GM21447 (cell line): ENCODE data around the gene MAEA.
"Not testable (repeated sequence)": the region's sequence is repeated elsewhere in the genome, so short reads cannot be mapped to it uniquely, and the experiment has no call there.

Experiments used
- ATAC-seq: cut with Tn5 transposase; IDR thresholded peaks from one replicate; pipeline ENCODE4 v1.9.1; 2021; ENCODE audit not compliant: unreplicated experiment

Gene MAEA

DNA sequence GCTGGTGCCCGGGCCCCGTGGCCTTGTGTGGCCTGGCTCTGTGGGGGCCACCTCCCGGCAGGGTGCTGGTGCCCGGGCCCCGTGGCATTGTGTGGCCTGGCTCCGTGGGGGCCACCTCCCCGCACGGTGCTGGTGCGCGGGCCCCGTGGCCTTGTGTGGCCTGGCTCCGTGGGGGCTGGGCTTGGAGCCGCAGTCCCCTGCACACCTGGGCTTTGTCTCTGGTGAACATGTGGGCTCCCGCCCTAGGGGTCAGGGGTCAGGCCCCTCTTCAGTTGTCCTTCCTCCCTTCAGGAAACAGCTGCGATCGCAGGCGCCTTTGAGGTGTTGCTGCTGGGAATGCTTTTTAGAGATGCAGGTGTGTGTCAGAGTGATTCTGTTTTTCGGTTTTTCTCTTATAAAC is 74.5 kb downstream of the MAEA start:
- no peak for ATAC-seq

DNA sequence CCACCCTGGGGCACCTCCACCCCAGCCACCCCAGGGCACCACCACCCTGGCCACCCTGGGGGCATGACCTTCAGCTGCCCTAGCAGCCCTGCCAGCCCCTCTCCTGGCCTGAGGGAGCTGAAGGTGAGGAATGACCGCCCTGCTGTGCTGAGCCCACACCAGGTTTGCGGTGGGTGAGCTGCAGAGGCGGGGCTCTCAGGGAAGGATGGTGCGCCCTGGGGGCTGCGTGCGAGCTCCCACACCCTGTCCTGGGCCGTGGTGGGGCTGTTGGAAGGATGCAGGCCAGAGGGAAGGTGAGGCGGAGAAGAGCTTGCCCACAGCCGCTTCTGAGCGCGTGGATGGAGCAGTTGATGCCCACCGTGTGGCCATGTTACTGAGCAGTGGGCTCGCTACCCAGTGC is 75.1 kb downstream of the MAEA start:
- no peak for ATAC-seq

DNA sequence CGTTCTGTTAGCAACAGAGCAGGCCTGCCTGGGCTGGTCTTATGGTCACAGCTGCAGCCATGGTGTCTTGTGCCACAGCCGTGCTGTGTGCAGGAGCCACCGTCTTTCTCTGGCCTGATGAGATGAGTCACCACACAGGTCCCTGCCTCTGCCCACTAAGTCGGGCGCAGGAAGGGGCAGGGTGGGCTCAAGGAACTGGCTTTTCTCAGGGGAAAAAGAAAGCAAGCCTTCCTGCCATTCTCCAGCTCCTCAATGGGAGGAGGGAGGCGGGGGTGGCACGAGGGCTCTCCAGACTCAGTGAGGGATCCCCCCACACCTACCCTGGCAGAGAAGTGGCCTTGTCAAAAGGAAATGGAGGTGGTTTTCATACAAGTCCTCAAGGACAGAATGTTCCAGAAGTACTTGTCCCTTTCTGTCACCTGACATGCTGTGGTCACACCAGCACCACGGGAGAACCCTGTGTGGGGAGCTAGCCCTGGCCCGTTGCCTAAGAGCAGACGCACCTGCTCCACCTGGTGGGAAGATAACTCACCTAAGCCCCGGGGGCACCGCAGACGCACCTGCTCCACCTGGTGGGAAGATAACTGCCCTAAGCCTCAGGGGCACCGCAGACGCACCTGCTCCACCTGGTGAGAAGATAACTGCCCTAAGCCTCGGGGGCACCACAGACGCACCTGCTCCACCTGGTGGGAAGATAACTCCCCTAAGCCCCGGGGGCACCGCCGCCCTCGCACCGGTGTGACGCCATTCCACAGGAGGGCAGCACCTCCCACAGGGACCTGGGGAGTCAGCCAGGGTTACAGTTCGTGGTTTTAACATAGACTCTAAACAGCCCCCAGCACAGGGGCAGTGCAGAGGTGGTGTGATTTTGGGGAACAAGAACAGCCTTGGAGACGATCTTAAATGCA is 75.8 kb downstream of the MAEA start:
- no peak for ATAC-seq

DNA sequence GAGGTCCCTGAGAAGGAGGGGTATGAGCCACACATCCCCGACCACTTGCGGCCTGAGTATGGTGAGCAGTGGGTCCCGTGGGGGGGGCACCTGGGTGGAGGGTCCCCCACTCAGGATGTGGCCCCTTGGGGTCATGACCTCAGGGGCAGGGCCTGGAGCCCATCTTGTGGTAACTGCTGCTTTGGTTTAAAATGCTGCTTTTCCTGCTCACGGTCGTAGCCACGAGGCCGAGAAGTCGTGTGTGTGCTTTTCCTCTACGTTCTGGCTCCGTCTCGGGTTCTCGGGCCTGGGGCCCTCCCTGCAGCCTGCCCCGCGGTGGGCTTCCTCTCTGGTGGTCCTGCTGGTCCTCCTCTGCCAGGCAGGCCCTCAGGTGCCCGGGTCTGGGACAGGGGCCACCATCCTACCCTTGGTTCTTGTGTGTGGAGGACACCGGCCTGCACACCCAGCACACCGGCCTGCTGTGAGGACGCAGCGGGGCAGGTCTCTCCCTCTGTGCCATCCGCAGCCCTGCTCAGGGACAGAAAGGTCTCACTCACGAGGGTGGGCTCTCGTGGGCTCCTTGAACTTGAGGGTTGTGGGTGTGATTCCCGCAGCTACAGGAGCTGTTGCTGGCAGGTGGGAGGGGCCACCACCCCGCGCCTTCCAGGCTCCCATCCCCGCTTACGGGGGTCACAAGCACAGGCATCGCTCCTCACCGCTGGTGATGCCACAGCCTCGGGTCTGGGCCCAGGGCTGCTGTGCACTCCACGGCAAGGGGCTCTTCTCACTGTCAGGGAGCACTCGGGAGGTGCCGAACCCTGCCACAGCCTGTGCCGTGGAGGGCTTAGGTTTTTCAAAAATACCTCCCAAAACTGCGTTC is 76.9 kb downstream of the MAEA start:
- no peak for ATAC-seq

DNA sequence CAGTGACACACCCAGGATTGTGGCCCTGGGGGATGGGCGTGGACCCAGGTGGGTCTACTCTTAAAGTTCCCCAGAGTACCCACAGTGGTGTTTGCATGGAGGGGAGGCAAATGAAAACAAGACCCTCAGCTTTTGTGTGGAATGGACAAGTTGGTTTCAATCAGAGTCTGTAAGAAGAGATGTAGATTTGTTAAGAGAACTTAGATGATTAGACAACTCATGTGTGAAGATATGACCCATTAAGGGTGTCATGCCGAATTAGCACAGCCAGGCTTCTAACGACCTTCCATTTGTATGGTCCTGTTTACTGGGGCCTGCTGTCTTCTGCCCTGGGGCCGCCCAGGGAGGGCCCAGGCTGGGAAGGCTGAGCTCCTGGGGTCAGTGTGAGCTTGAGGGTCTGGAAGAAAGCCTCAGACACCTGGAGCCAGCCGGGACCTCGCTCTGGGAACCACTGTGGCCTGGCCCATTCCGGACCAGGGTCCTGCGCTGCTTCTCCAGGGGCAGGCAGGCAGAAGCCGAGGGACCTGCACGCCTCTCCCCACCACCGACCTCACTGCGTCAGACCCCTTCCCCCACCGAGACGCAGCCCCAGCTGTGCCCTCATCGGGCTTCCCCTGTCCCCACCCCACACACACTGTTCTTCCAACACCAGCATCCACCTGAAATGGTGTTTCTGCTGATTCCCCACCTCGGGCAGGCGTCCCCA is 77.7 kb downstream of the MAEA start:
- no peak for ATAC-seq

DNA sequence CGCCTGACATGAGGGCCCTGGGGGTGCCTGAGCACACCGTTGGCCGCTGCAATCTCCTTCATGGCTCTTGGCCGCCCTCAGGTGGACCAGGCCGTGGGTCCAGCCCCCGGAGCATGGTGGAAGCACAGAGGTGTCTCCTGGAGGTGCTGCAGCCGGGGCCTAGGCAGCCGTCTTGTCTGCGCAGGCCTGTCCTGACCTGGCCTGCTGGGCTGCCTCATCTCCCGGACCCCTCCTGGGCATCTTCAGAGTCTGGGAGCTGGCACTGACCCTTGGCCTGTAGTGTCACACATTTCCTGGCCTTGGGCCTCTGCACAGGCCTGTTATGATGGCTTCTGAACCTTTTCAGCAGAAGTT is 78.2 kb downstream of the MAEA start:
- ATAC-seq = no peak

DNA sequence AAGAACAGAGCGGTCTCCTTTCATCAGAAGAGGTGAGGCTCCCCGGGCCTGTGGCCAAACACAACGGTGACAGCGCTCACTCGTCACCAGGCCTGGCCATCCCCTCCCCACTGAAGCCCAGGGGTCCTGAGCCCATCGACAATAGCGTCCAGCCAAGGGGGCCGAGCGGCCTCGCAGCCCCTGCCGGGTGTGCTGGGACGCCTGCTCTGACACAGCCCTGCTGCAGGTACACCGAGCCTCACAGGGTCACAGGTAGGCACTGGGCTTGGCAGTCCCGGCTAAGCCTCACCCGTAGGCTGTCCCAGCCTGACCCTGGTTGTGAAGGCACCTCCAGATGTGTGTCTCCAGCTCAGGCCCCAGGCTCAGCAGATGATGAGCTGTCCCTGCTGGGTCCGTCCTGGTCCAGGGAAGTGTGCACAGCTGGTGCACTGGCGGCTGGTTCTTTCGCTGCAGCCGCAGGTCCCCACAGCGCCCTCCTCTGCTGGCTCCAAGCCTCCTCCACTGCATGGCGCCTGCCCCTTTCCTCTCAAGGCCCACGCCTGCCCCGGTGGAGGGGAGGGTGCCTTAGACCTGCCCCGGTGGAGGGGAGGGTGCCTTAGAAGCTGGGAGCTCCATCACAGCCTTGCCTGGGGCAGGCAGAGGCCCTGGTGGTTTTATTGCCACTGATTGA is 78.9 kb downstream of the MAEA start:
- no peak for ATAC-seq

DNA sequence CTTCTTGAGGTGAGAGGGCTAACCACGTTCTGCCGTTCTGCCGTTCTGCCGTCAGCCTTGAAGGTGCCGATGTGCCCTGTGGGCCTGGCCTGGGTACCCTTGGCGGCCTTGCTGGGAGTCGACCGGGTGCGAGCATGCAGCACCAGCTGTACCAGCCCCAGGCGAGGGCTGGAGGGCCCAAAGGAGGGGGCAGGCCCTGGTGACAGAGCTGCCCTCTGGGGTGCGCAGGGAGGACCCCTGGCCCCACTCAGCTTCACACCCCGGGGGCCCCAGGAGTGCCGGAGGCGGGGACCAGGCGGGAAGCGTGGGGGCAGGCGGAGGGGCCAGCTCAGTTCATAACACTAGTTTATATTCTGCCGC is 79.4 kb downstream of the MAEA start:
- no peak for ATAC-seq

DNA sequence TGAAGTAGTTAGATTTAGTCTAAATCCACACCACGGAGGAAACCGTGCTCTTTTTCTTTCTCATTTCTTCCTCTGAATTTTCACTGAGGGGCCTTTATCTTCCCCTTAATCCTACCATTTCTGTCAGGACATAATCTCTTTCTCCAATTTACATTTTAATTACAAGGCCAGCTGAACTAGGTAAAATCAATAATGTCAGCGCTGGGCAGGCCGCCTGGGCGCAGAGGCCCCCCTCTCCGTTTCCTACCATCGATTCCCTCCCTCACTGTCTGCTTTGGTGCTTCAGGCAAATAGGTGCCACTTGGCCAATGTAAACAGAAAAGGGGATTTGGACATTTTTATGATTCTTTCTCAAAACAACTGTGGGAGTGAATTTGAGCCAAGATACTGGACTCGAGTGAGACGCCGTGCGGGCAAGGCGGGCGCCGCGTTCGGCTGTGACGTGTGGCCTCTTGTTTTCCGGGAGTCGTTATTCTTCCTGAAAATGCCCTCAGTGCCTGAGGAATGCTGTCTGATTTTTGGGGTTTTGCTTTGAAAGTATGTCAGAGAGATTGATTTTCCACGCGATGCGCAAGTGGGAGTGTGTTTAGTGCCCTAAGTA is 79.9 kb downstream of the MAEA start:
- no peak for ATAC-seq

DNA sequence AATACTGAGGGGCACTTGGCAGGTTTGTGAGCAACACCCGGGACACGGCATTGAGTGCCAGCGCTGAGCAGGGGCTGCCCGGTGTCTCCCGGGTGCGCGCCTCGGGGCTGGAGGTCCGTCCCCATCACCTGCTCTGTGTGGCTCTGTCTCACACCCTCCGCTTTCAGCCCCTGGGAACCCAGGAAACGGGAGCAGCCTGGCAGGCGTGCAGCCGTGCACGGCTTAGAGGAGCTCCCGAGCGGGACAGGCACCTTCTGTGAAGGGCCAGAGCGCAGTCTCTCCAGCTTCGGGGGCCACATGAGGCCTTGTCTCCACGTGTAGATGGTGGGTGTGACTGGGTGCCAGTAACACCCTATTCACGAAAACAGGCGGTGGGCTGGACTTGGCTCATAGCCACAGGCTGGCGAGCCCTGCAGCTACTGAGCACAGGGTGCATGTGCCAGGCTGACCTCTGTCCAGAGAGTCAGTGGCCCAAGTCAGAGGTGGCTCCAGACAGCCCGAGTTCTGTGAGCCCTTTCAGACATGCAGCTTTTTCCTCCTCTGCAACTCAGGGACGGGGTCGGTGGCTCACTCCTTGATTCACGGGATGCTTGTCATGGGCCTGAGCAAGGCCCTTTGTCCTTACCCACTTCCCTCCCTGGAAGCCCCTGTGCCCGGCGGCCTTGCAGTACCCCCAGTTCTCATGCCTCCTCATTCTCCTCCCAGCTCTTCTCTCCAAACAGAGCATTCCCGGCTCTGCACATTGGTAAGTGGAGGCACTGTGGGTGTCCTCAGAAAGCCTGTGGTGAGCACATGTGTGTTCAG is 80.8 kb downstream of the MAEA start:
- ATAC-seq = no peak

DNA sequence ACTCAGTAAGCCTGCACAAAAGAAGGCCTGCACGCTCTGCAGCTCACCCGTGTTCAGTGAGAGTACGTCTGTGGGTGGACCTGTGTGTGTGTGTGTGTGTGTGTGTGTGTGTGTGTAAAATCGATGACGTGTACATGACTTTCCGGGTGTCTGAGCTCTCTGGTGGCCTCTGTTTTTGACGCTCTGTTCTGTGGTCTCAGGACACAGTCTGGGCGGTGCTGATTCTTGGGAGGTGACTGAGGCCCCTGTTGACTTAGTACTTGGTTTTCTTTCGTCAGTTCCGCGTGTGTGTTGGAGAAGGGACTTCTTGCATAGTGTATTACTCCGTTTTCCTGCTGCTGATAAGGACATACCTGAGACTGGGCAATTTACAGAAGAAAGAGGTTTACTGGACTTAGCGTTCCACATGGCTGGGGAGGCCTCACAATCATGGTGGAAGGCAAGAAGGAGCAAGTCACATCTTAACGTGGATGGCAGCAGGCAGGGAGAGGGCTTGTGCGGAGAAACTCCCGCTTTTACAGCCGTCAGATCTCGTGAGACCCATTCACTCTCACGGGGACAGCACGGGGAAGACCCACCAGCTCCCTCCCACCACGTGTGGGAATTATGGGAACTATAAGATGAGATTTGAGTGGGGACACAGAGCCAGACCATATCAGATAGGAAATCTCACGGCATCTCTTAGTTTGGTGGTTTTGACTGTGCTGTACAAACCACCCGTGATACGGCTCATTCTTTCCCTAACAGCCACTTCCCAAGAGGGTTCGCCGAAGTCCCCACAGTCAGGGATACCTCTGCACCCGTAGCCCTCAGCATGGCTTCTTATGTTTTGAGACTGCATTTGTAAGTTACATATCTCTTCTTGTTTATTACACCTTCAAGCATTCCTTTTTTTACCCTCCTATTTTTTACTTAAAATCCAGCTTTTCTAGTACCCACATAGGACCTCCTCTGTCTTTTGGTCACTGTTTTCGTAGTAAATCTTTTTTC is 81.8 kb downstream of the MAEA start:
- ATAC-seq = no peak

DNA sequence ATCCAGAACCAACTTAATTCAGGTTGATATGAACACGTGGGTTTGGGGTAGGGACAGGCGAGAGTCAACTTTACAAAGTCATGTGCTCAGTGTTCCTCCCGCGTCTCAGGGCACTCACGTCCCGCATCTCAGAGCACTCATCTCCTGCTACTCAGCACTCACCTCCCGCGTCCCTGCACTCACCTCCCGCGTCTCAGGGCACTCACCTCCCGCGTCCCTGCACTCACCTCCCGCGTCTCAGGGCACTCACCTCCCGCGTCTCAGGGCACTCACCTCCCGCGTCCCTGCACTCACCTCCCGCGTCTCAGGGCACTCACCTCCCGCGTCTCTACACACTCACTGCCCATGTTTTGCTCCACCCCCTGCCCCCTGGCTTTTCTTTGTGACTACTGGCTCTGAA is 82.9 kb downstream of the MAEA start:
- ATAC-seq = not testable (repeated sequence)

DNA sequence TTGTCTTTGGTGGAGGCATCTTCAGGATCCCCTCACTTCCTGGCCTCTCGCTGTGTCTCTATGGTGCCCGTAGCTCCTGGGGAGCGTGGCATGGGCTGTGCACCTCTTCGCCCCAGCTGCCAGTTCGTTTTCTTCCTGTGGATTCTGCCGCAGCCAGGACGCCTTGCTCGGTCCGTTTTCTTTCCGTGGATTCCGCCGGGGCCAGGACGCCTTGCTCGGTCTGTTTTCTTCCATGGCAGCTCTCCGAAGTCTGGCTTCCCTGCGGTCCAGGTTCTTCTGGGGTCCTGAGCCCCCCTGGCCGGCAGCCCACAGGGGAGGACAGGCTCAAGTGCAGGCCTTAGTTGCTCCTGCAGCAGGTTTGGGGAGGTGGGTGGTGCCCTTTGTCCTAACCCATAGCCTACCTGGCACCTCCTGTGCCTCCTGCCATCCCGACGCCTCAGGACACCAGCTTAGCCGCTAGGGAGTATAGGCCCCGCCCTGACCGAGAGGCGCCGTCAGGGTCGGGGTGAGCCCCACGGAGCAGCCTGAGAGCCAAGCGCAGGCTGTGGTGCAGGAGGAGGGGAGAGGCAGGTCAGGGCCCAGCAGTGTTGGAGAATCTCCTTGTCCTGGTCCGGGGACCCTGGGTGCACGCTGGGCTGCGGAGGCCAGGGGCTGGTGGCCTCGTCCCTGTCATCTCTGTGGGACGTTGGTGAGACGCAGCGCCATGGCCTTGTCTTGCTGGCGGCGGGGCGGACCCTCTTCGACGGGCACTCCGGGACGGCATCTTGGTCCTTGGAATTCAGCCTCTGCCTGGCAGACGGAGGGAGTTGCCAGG is 84.4 kb downstream of the MAEA start:
- ATAC-seq = no peak

DNA sequence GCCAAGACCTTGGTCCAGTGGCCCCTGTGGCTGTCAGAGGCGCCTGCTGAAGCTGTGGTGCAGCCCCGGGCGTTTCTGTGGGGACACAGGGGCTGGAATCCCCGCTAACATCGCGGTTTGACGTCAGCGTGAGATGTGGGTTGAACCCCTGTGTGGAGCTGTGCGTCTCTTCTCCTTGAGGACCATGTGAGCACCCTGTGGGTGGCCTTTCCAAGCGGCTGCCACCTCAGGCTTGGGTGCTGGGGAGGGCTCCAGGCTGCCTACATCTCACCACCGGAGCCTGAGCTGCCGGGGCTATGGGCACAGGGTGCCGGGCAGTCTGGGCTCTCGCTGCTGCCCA is 85.0 kb downstream of the MAEA start:
- ATAC-seq = no peak

DNA sequence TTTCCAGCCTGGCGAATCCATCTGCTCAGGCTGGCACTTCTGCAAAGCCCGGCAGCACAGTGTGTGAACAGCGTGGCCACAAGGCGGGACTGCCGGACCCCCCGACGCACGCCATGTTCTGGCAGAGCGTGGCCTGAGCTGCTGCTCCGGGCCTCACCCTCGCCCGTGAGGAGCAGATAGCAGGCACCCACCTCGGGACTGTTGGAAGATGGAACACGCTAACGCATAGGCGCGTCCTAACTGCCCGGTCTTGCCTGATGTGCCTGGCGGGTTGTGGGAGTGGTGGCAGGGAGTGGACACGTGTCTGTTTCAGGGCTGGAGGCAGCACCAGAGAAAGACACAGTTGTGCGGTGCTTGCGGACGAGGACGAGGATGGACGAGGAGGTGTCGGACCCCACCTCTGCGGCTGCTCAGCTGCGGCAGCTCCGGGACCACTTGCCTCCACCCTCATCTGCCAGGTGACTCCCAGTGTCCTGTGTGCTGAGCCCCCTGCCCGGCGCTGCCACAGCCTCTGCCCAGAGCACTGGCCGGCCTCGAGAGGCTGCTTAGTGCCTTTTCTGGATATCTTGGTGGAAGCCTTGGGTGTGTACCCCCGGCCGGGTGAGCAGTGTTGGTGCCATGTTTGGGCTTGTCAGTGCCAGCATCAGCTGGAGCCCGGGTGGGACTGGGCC is 85.5 kb downstream of the MAEA start:
- no peak for ATAC-seq

DNA sequence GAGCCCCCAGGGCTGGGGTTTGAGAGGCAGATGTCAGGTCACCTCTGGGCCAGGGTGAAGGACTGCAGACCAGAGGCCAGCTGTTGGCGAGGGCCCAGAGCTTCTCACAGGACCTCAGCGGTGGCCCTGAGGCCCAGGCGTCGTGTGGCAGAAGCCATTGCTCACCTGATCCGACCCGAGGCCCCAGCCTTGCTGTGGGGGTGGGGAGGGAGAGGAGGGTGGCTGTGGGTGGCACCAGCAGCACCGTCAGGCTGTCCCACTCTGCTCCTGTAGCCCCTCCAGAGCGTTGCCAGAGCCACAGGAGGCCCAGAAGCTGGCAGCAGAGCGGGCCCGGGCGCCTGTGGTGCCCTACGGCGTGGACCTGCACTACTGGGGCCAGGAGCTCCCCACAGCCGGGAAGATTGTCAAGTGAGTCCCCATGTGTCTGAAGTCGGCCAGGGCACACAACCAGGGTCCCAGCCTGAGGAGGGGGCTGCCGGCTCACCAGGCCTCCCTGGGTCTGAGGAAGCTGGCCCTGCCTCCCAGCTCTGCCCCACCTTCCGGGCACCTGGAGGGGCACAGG is 86.2 kb downstream of the MAEA start:
- ATAC-seq = no peak

DNA sequence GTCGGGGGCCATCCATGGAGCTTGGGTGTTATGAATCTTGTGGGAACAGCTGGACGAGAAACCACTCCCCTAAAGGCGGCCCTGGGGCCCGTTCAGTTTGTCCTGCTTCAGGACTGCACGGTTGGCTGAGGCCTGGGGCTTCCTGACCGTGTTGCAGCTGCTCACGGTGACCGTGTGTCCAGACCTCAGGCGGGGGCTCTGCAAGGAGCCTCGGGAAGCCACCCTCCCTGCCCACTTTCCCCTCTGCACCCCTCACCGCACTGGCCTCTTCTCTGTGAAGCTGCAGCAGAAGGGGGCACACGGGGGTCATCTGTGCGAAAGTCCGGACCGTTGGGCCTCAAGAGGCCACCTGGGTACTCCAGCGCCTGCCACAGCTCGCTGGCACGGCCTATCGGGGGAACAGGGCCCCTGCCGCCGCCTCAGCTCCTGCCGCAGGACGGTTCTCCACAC is 86.7 kb downstream of the MAEA start:
- no peak for ATAC-seq
